Pons (tissue), 1 donor: ENCODE measurements around the gene MYRFL.
"Not testable (repeated sequence)": the region's sequence is repeated elsewhere in the genome, so short reads cannot be mapped to it uniquely, and the experiment has no call there.

Experiments
- DNase-seq: peaks from one replicate; pipeline ENCODE4 v3.0.0-alpha.2; 2016; ENCODE audit warnings: low spot score

Gene MYRFL

GRCh38 chr12:69843608-69844007, 18.6 kb downstream of the MYRFL start:
- no peak for DNase-seq

- no peak for DNase-seq
These were observed 19.4 kb downstream of the MYRFL start for GRCh38 chr12:69844416-69844815.

- DNase-seq = no peak
These were observed 19.8 kb downstream of the MYRFL start for GRCh38 chr12:69844836-69845235.

- peak; percentile 85 for DNase-seq
These were observed 21.9 kb downstream of the MYRFL start for GRCh38 chr12:69846976-69847375.

- no peak for DNase-seq
These were observed 26.9 kb downstream of the MYRFL start for GRCh38 chr12:69851976-69852375.

GRCh38 chr12:69853176-69853961, 28.3 kb downstream of the MYRFL start:
- not testable (repeated sequence) for DNase-seq

GRCh38 chr12:69866698-69867097, 41.7 kb downstream of the MYRFL start:
- no peak for DNase-seq

- DNase-seq = no peak
These were observed 43.7 kb downstream of the MYRFL start for GRCh38 chr12:69868695-69869094.

- no peak for DNase-seq
These were observed 47.8 kb downstream of the MYRFL start for GRCh38 chr12:69872804-69873203.

- no peak for DNase-seq
These were observed 48.4 kb downstream of the MYRFL start for GRCh38 chr12:69873429-69873828.

- DNase-seq = no peak
These were observed 49.6 kb downstream of the MYRFL start for GRCh38 chr12:69874606-69875005.

- no peak for DNase-seq
These were observed 50.4 kb downstream of the MYRFL start for GRCh38 chr12:69875416-69875935.

GRCh38 chr12:69879007-69879960, 54.3 kb downstream of the MYRFL start:
- DNase-seq = peak; percentile 84

GRCh38 chr12:69880571-69880970, 55.5 kb downstream of the MYRFL start:
- no peak for DNase-seq

- peak; percentile 19 for DNase-seq
These were observed 56.7 kb downstream of the MYRFL start for GRCh38 chr12:69881771-69882170.

- no peak for DNase-seq
These were observed 59.4 kb downstream of the MYRFL start for GRCh38 chr12:69884386-69884785.

GRCh38 chr12:69885658-69886057, 60.6 kb downstream of the MYRFL start:
- DNase-seq = no peak

GRCh38 chr12:69886109-69886508, 61.1 kb downstream of the MYRFL start:
- peak; percentile 4 for DNase-seq

- no peak for DNase-seq
These were observed 61.7 kb downstream of the MYRFL start for GRCh38 chr12:69886715-69887114.

- DNase-seq = no peak
These were observed 63.9 kb downstream of the MYRFL start for GRCh38 chr12:69888901-69889300.

- DNase-seq = no peak
These were observed 69.9 kb downstream of the MYRFL start for GRCh38 chr12:69894800-69895383.

GRCh38 chr12:69896653-69897381, 71.8 kb downstream of the MYRFL start:
- no peak for DNase-seq
